ENCODE measurements around the gene AKAP9.

DNA sequence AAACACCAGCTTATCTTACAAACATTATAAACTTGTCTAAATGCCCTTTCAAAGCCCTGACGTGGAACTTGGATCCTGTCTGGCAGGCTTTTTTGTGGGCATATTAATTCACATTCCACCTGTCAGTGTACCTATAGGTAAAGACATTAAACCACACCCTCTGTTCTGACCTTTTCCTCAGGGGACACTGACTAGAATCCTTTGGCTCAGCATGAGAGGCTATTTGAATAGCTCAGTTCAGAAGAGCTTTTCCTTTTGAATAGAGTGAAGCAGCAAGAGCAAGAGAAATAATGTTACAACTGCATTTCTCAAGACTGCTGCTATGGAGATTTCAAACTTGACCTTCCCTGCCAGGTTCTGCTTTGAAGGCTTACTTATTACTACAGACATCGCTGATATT lies 116.7 kb downstream of the AKAP9 start:
- TF ChIP-seq, protein P1, sequence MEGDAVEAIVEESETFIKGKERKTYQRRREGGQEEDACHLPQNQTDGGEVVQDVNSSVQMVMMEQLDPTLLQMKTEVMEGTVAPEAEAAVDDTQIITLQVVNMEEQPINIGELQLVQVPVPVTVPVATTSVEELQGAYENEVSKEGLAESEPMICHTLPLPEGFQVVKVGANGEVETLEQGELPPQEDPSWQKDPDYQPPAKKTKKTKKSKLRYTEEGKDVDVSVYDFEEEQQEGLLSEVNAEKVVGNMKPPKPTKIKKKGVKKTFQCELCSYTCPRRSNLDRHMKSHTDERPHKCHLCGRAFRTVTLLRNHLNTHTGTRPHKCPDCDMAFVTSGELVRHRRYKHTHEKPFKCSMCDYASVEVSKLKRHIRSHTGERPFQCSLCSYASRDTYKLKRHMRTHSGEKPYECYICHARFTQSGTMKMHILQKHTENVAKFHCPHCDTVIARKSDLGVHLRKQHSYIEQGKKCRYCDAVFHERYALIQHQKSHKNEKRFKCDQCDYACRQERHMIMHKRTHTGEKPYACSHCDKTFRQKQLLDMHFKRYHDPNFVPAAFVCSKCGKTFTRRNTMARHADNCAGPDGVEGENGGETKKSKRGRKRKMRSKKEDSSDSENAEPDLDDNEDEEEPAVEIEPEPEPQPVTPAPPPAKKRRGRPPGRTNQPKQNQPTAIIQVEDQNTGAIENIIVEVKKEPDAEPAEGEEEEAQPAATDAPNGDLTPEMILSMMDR (conservative IDR thresholded peaks at IDR 0.05): no peak
- no peak for TF ChIP-seq EZH2 (IDR thresholded peaks at IDR 0.05; ENCODE audit: low read depth)

Measured in PC-9 (cell line).